HUES6 (cell line): ENCODE measurements around the gene MST1R.
"Not testable (repeated sequence)": the region's sequence is repeated elsewhere in the genome, so short reads cannot be mapped to it uniquely, and the experiment has no call there.

Experiments
- H3K27ac ChIP-seq: 2 replicates; pipeline ENCODE4 v1.7.0; 2013; ENCODE audit warnings: low read depth, mild to moderate bottlenecking, low read length, inconsistent platforms
- H3K27me3 ChIP-seq: 2 replicates; pipeline ENCODE4 v1.6.1; 2013; ENCODE audit warnings: low read length; ENCODE audit not compliant: control insufficient read depth, insufficient read depth
- H3K36me3 ChIP-seq: 2 replicates; pipeline ENCODE4 v1.6.1; 2013; ENCODE audit warnings: low read length; ENCODE audit not compliant: control insufficient read depth, insufficient read depth
- H3K4me1 ChIP-seq: 2 replicates; pipeline ENCODE4 v1.6.1; 2013; ENCODE audit warnings: low read length; ENCODE audit not compliant: control insufficient read depth, insufficient read depth
- H3K4me3 ChIP-seq: 2 replicates; pipeline ENCODE4 v1.5.1; 2013; ENCODE audit warnings: low read depth, low read length
- H3K9ac ChIP-seq: one replicate; pipeline ENCODE4 v1.6.1; 2013; ENCODE audit warnings: mild to moderate bottlenecking, low read length
- H3K9me3 ChIP-seq: 2 replicates; pipeline ENCODE4 v1.6.1; 2013; ENCODE audit warnings: low read depth, low read length; ENCODE audit not compliant: control insufficient read depth, insufficient read depth

The MST1R gene

GRCh38 chr3:49903451-49904424 is at the start of gene MST1R:
MST1R (minus strand) TSS chr3:49903873; CDS start chr3:49903609, 264 bp downstream.
- peak within 1 kb of the TSS; percentile 59 for H3K9ac ChIP-seq
- peak within 1 kb of the TSS; percentile 42 for H3K4me3 ChIP-seq
- H3K27ac ChIP-seq: no peak within 1 kb of the TSS

GRCh38 chr3:49952924-49953323 is 49.3 kb upstream of the MST1R start:
- Histone ChIP-seq H3K27me3 (no peaks in the 10 kb centered on the region), H3K9me3 (no peaks in the 10 kb centered on the region), H3K4me1 (no peaks in the 10 kb centered on the region), H3K27ac (no peak overlapping the region), H3K4me3 (no peak overlapping the region), H3K36me3 (no peaks in the 10 kb centered on the region), H3K9ac (no peak overlapping the region)

More at GRCh38 chr3:49903451-49904424, at the start of gene MST1R:
- H3K9me3 ChIP-seq: no peaks in the 10 kb centered on the region
- H3K27me3 ChIP-seq: peaks cover 3% of the 10 kb centered on the region
- H3K4me1 ChIP-seq: peaks cover 30% of the 10 kb centered on the region
- no peaks in the 10 kb centered on the region for H3K36me3 ChIP-seq

- H3K27me3 ChIP-seq: no peaks in the 10 kb centered on the region
- peaks cover 7% of the 10 kb centered on the region for H3K36me3 ChIP-seq
- H3K27ac ChIP-seq: no peak overlapping the region
- H3K9ac ChIP-seq: no peak overlapping the region
- H3K4me1 ChIP-seq: no peaks in the 10 kb centered on the region
- H3K9me3 ChIP-seq: no peaks in the 10 kb centered on the region
- no peak overlapping the region for H3K4me3 ChIP-seq
Measured at GRCh38 chr3:49942651-49943050, 39.0 kb upstream of the MST1R start.

- Histone ChIP-seq H3K4me3 (peak overlapping the region; percentile 98), H3K4me1 (no peaks in the 10 kb centered on the region), H3K9me3 (no peaks in the 10 kb centered on the region), H3K36me3 (peaks cover 5% of the 10 kb centered on the region; the same call in 1 of the 2 replicates), H3K9ac (peak overlapping the region; percentile 91), H3K27me3 (no peaks in the 10 kb centered on the region), H3K27ac (peak overlapping the region; percentile 54; the same call in 1 of the 2 replicates)
Measured at GRCh38 chr3:49940667-49941249, 37.1 kb upstream of the MST1R start.

GRCh38 chr3:49939858-49940666 is 36.4 kb upstream of the MST1R start, which contains the start of gene RBM6:
RBM6 (plus strand) TSS chr3:49940150; CDS start chr3:49962642, 22,492 bp downstream.
- no peaks in the 10 kb centered on the region for H3K27me3 ChIP-seq
- peak within 1 kb of the TSS; percentile 98 for H3K4me3 ChIP-seq
- H3K9ac ChIP-seq: peak within 1 kb of the TSS; percentile 91
- peaks cover 4% of the 10 kb centered on the region; the same call in 1 of the 2 replicates for H3K36me3 ChIP-seq
- no peaks in the 10 kb centered on the region for H3K4me1 ChIP-seq
- peak within 1 kb of the TSS; percentile 54; the same call in 1 of the 2 replicates for H3K27ac ChIP-seq
- H3K9me3 ChIP-seq: no peaks in the 10 kb centered on the region

GRCh38 chr3:49937090-49937489 is 33.4 kb upstream of the MST1R start:
- Histone ChIP-seq H3K9ac (no peak overlapping the region), H3K4me1 (no peaks in the 10 kb centered on the region), H3K9me3 (no peaks in the 10 kb centered on the region), H3K4me3 (no peak overlapping the region), H3K36me3 (no peaks in the 10 kb centered on the region), H3K27ac (no peak overlapping the region), H3K27me3 (no peaks in the 10 kb centered on the region)

GRCh38 chr3:49932281-49932680 is 28.6 kb upstream of the MST1R start:
- H3K27ac ChIP-seq: not testable (repeated sequence)

GRCh38 chr3:49930922-49931321 is 27.2 kb upstream of the MST1R start:
- Histone ChIP-seq H3K9me3 (no peaks in the 10 kb centered on the region), H3K36me3 (no peaks in the 10 kb centered on the region), H3K27me3 (no peaks in the 10 kb centered on the region), H3K27ac (no peak overlapping the region), H3K4me3 (no peak overlapping the region), H3K9ac (no peak overlapping the region), H3K4me1 (peaks cover 22% of the 10 kb centered on the region)

More at GRCh38 chr3:49932281-49932680, 28.6 kb upstream of the MST1R start:
- not testable (repeated sequence) for H3K4me3 ChIP-seq, H3K27me3 ChIP-seq, H3K36me3 ChIP-seq, H3K9ac ChIP-seq, H3K9me3 ChIP-seq
- peaks cover 22% of the 10 kb centered on the region for H3K4me1 ChIP-seq

GRCh38 chr3:49930168-49930690 is 26.6 kb upstream of the MST1R start:
- no peak overlapping the region; the same call in 1 of the 2 replicates for H3K27ac ChIP-seq

More at GRCh38 chr3:49930168-49930690, 26.6 kb upstream of the MST1R start:
- Histone ChIP-seq H3K9me3 (no peaks in the 10 kb centered on the region), H3K36me3 (no peaks in the 10 kb centered on the region), H3K4me3 (peak overlapping the region; percentile 86), H3K27me3 (no peaks in the 10 kb centered on the region), H3K9ac (peak overlapping the region; percentile 68), H3K4me1 (peaks cover 22% of the 10 kb centered on the region)
